Measurements from ENCODE around the gene SUSD4. TPM values are rescaled to one million over a fixed set of nuclear protein-coding genes. Genes with fewer than 3 reads are reported as not detected.

SUSD4 gene
- polyA plus RNA-seq, 1 of the 3 experiments (the other 2 are of a cell fraction), result 0.31 TPM

DNA sequence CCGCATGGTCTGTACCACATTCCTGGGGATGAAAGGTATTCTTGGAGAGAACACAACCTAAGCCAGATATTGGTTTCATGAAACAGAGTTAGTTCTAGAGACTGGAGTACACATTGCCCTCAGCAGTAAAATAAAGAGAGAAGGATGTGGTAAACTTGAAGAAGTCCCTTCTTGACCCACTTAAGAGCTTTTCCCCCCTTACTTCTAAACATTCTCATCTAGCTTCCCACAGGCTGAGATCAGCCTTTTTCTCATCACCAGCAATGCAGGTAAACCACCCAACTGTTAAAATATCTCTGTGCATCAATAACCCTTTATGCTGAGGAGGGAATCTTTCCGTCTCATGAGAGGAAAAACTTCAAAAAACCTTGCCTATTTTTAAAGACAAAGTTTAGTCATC lies 62.6 kb downstream of the SUSD4 start:
- TF ChIP-seq GATA2 (CRISPR knock-in tag; IDR thresholded peaks at IDR 0.05) (no peak), NRF1 (IDR thresholded peaks at IDR 0.05; ENCODE audit: low read depth, low read length) (no peak), POLR2AphosphoS5 (IDR thresholded peaks at IDR 0.05; ENCODE audit: low read depth, low read length) (no peak)
- TF ChIP-seq, protein P1, sequence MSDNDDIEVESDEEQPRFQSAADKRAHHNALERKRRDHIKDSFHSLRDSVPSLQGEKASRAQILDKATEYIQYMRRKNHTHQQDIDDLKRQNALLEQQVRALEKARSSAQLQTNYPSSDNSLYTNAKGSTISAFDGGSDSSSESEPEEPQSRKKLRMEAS (IDR thresholded peaks at IDR 0.05; ENCODE audit: low read depth), result no peak
- TF ChIP-seq, protein P2, sequence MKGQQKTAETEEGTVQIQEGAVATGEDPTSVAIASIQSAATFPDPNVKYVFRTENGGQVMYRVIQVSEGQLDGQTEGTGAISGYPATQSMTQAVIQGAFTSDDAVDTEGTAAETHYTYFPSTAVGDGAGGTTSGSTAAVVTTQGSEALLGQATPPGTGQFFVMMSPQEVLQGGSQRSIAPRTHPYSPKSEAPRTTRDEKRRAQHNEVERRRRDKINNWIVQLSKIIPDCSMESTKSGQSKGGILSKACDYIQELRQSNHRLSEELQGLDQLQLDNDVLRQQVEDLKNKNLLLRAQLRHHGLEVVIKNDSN (IDR thresholded peaks at IDR 0.05; ENCODE audit: borderline replicate concordance, low read depth), result no peak
- TF ChIP-seq, protein P3, sequence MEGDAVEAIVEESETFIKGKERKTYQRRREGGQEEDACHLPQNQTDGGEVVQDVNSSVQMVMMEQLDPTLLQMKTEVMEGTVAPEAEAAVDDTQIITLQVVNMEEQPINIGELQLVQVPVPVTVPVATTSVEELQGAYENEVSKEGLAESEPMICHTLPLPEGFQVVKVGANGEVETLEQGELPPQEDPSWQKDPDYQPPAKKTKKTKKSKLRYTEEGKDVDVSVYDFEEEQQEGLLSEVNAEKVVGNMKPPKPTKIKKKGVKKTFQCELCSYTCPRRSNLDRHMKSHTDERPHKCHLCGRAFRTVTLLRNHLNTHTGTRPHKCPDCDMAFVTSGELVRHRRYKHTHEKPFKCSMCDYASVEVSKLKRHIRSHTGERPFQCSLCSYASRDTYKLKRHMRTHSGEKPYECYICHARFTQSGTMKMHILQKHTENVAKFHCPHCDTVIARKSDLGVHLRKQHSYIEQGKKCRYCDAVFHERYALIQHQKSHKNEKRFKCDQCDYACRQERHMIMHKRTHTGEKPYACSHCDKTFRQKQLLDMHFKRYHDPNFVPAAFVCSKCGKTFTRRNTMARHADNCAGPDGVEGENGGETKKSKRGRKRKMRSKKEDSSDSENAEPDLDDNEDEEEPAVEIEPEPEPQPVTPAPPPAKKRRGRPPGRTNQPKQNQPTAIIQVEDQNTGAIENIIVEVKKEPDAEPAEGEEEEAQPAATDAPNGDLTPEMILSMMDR (IDR thresholded peaks at IDR 0.05), result no peak
- no peaks in the 10 kb centered on the region for H3K27me3 ChIP-seq (ENCODE audit: insufficient read depth)
- no peaks in the 10 kb centered on the region for H3K9me2 ChIP-seq
- no peaks in the 10 kb centered on the region for H4K20me1 ChIP-seq (ENCODE audit: insufficient read depth)
- DNase-seq, result no peak
- H3K79me2 ChIP-seq (ENCODE audit: insufficient read depth), result no peaks in the 10 kb centered on the region
- H3K36me3 ChIP-seq (replicated peaks in 1 of 2; ENCODE audit: control insufficient read depth in 1 of 2, insufficient read depth in 2 of 2, low read length in 1 of 2), result no peaks in the 10 kb centered on the region
- CTCF ChIA-PET, result no interaction called here
- H3K4me1 ChIP-seq (ENCODE audit: control insufficient read depth in 1 of 2, insufficient read depth in 2 of 2, low read depth in 1 of 2, low read length in 1 of 2), result no peaks in the 10 kb centered on the region; a peak in 1 of 4 replicates
- no peak overlapping the region for H3K4me2 ChIP-seq
- no peaks in the 10 kb centered on the region for H3F3A ChIP-seq (replicated peaks; ENCODE audit: insufficient read depth)
- POLR2A ChIA-PET, result no interaction called here
- H3K9ac ChIP-seq, result no peak overlapping the region
- H2AFZ ChIP-seq (ENCODE audit: low read depth), result no peak overlapping the region
- 68% methylated on average over 2 of the region's 2 CpGs for WGBS (ENCODE audit: low lambda C conversion rate)
- no peak overlapping the region for H3K4me3 ChIP-seq (ENCODE audit: low read depth in 2 of 2, low read length in 1 of 2)
- H3K27ac ChIP-seq (ENCODE audit: low read depth in 2 of 2, low read length in 1 of 2), result no peak overlapping the region
- no peaks in the 10 kb centered on the region for H3K9me3 ChIP-seq

DNA sequence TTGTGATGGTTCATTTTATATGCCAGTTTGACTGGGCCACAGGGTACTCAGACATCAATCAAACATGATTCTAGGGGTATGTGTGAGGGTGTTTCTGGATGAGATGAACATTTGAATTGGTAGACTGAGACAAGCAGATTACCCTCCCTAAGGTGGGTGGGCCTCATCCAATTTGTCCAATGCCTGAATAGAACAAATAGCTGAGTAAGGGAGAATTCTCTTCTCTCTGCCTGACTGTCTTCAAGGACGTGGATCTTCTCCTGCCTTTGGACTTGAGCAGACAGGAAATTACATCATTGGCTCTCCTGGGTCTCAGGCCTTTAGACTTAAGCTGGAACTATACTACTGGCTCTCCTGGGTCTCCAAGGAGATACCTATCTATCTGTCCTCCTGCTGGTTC lies 64.4 kb downstream of the SUSD4 start:
- CTCF ChIA-PET, result no interaction called here
- POLR2A ChIA-PET, result no interaction called here

DNA sequence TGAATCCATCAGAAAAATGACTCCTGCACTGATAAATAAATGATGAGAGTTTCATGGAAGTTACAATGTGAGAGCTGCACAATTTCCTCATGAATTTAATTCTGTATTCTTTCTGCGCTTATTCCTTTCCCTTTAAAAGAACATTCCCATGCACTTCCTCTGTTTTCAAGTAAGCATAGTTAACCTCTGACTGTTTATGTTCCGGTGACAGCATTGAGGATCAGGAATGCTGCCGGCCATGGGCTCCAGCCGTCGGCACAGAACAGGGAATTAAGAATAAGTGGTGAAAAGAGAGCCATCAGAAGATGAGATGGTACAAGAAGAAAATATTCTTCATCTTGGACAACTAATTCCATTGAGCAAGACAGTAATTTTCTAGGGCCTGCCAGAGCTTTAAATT lies 65.3 kb downstream of the SUSD4 start:
- H3K36me3 ChIP-seq (replicated peaks in 1 of 2; ENCODE audit: control insufficient read depth in 1 of 2, insufficient read depth in 2 of 2, low read length in 1 of 2), result no peaks in the 10 kb centered on the region
- H3K27ac ChIP-seq (ENCODE audit: low read depth in 2 of 2, low read length in 1 of 2), result no peak overlapping the region
- H3K4me3 ChIP-seq (ENCODE audit: low read depth in 2 of 2, low read length in 1 of 2), result no peak overlapping the region
- no peak overlapping the region for H2AFZ ChIP-seq (ENCODE audit: low read depth)
- CTCF ChIA-PET, result no interaction called here
- 52% methylated on average over 5 of the region's 5 CpGs for WGBS (ENCODE audit: low lambda C conversion rate)
- H4K20me1 ChIP-seq (ENCODE audit: insufficient read depth), result no peaks in the 10 kb centered on the region
- no peak overlapping the region for H3K9ac ChIP-seq
- H3K27me3 ChIP-seq (ENCODE audit: insufficient read depth), result no peaks in the 10 kb centered on the region
- H3F3A ChIP-seq (replicated peaks; ENCODE audit: insufficient read depth), result no peaks in the 10 kb centered on the region
- H3K79me2 ChIP-seq (ENCODE audit: insufficient read depth), result no peaks in the 10 kb centered on the region
- H3K4me2 ChIP-seq, result no peak overlapping the region
- POLR2A ChIA-PET, result no interaction called here
- TF ChIP-seq TCF12 (IDR thresholded peaks at IDR 0.05) (no peak), CHD2 (IDR thresholded peaks at IDR 0.05; ENCODE audit: low read length, partially characterized antibody) (no peak), MXI1 (IDR thresholded peaks at IDR 0.05; ENCODE audit: low read depth, low read length) (no peak), EP300 (IDR thresholded peaks at IDR 0.05; ENCODE audit: borderline replicate concordance in 1 of 2, low read depth in 1 of 2, low read length in 1 of 2) (no peak), RFX5 (IDR thresholded peaks at IDR 0.05; ENCODE audit: low read length) (no peak), GATA2 (CRISPR knock-in tag; IDR thresholded peaks at IDR 0.05) (no peak), NRF1 (IDR thresholded peaks at IDR 0.05; ENCODE audit: low read depth, low read length) (no peak), ELF1 (IDR thresholded peaks at IDR 0.05) (no peak), YY1 (IDR thresholded peaks at IDR 0.05; ENCODE audit: low read depth) (no peak)
- TF ChIP-seq, protein P3 (IDR thresholded peaks at IDR 0.05), result no peak
- H3K9me3 ChIP-seq, result no peaks in the 10 kb centered on the region
- no peak for DNase-seq
- H3K9me2 ChIP-seq, result no peaks in the 10 kb centered on the region
- H3K4me1 ChIP-seq (ENCODE audit: control insufficient read depth in 1 of 2, insufficient read depth in 2 of 2, low read depth in 1 of 2, low read length in 1 of 2), result no peaks in the 10 kb centered on the region

More for the DNA sequence above, 64.4 kb downstream of the SUSD4 start:
- H3F3A ChIP-seq (replicated peaks; ENCODE audit: insufficient read depth), result no peaks in the 10 kb centered on the region
- H3K4me3 ChIP-seq (ENCODE audit: low read depth in 2 of 2, low read length in 1 of 2), result no peak overlapping the region
- TF ChIP-seq FOSL2 (IDR thresholded peaks at IDR 0.05; ENCODE audit: borderline replicate concordance, low read depth) (no peak), YY1 (IDR thresholded peaks at IDR 0.05; ENCODE audit: low read depth) (no peak), TEAD4 (IDR thresholded peaks at IDR 0.05; ENCODE audit: borderline replicate concordance, insufficient read depth) (no peak), CHD2 (IDR thresholded peaks at IDR 0.05; ENCODE audit: low read length, partially characterized antibody) (no peak)
- no peaks in the 10 kb centered on the region for H3K36me3 ChIP-seq (replicated peaks in 1 of 2; ENCODE audit: control insufficient read depth in 1 of 2, insufficient read depth in 2 of 2, low read length in 1 of 2)
- no peaks in the 10 kb centered on the region for H4K20me1 ChIP-seq (ENCODE audit: insufficient read depth)
- 0% methylated on average over 1 of the region's 1 CpG for WGBS (ENCODE audit: low lambda C conversion rate)
- H3K4me1 ChIP-seq (ENCODE audit: control insufficient read depth in 1 of 2, insufficient read depth in 2 of 2, low read depth in 1 of 2, low read length in 1 of 2), result no peaks in the 10 kb centered on the region
- H3K9me3 ChIP-seq, result no peaks in the 10 kb centered on the region
- no peak for DNase-seq
- no peak overlapping the region for H2AFZ ChIP-seq (ENCODE audit: low read depth)
- no peak overlapping the region for H3K9ac ChIP-seq
- H3K4me2 ChIP-seq, result no peak overlapping the region
- H3K9me2 ChIP-seq, result no peaks in the 10 kb centered on the region
- H3K27ac ChIP-seq (ENCODE audit: low read depth in 2 of 2, low read length in 1 of 2), result no peak overlapping the region
- no peaks in the 10 kb centered on the region for H3K27me3 ChIP-seq (ENCODE audit: insufficient read depth)
- H3K79me2 ChIP-seq (ENCODE audit: insufficient read depth), result no peaks in the 10 kb centered on the region

All from SK-N-SH (cell line).